ENCODE results near the gene STN1.

STN1 gene

DNA sequence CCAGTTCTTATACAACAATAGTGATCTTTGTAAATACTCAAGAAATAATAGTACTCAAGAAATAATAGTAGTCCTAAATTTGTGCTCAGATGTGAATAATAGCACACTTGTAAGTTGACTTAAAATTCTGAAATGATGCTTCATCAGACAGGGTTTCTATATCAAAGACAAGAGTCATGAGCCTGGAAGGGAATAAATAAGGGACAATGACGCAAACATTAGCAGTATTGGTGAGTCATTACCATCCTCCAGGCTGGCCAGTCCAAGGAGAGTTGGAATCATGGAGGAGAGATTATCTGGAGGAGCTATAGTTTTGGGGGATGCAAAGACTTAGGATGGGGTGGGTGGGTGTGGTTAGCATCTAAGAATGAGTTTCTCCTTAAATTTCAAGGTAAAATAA, 56.5 kb downstream of the STN1 start:
- DNase-seq = no peak
- Histone ChIP-seq H3K4me1 (peaks cover 5% of the 10 kb centered on the region; the same call in 1 of the 2 replicates), H3K36me3 (no peaks in the 10 kb centered on the region), H3K4me3 (ENCODE audit: low read depth, low read length) (no peak overlapping the region), H3K9me3 (no peaks in the 10 kb centered on the region), H3K27me3 (no peaks in the 10 kb centered on the region)
- TF ChIP-seq, protein P1, sequence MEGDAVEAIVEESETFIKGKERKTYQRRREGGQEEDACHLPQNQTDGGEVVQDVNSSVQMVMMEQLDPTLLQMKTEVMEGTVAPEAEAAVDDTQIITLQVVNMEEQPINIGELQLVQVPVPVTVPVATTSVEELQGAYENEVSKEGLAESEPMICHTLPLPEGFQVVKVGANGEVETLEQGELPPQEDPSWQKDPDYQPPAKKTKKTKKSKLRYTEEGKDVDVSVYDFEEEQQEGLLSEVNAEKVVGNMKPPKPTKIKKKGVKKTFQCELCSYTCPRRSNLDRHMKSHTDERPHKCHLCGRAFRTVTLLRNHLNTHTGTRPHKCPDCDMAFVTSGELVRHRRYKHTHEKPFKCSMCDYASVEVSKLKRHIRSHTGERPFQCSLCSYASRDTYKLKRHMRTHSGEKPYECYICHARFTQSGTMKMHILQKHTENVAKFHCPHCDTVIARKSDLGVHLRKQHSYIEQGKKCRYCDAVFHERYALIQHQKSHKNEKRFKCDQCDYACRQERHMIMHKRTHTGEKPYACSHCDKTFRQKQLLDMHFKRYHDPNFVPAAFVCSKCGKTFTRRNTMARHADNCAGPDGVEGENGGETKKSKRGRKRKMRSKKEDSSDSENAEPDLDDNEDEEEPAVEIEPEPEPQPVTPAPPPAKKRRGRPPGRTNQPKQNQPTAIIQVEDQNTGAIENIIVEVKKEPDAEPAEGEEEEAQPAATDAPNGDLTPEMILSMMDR (IDR thresholded peaks at IDR 0.05; ENCODE audit: low read depth, low read length) = no peak

DNA sequence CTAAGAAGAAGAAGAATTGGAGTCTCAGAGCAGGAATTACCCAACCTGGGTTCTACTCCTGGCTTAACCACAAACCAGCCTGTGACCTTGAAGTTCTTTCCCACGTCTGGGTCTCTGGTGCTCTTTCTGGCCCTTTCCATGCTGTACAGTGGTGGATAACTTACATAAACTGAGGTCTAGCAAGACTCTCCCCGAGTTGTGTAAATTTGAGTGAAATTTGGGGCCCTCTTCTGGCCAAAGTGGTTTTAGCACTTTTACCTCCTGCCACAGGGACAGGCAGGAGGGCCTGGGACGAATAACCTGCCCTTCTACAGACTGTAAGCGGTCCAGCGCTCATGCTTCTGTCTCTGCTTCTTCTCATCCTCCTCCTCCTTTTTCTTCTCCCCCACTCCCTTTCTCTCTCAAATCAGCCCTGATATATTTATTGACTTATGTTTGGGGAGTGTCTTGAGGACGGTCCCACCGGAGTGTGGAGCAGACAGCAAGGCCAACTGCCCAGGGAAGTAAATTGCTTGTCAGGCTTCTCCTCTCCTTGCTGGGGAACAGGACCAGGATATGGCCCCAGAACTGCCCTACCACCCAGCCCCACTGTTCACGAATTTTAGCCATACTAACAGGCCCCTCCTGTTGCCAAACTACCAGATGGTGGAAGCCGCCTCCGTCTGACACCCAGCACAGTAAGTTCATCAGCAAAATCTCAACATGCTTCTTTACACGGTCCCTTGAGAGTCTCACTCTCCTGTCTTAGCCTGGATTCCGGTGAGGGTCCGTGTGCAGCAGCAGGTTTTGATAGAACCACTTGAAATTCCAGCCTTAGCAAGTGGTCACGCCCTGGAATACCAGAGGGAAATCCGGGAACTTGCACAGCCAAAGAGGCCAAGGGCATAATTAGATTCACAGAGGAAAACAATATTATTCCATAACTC, 58.6 kb downstream of the STN1 start:
- Histone ChIP-seq H3K36me3 (no peaks in the 10 kb centered on the region), H3K27me3 (no peaks in the 10 kb centered on the region), H3K4me1 (peaks cover 5% of the 10 kb centered on the region; the same call in 1 of the 2 replicates), H3K9me3 (no peaks in the 10 kb centered on the region), H3K4me3 (ENCODE audit: low read depth, low read length) (no peak overlapping the region)
- peak; percentile 60 for DNase-seq
- TF ChIP-seq, protein P1 (IDR thresholded peaks at IDR 0.05; ENCODE audit: low read depth, low read length) = peak; percentile 73

DNA sequence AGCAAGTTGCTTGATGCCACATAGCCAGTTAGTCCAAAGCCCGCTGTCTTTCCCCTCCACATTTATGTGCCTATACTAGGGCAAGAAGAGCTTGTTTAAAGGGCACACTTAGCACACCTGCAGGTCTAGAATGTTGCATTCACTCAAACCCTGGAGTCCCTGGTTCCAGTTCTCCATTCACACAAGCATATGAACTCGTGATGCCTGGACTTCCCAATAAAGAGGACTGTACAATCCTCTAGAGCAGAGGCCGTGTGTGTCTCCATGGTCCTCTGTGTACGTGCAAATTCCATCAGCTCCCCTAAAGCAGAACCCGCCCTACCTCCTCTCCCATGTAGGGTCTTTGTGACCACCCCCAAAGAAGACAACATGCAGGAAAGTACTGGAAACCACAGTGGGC, 59.6 kb downstream of the STN1 start:
- Histone ChIP-seq H3K9me3 (no peaks in the 10 kb centered on the region), H3K36me3 (no peaks in the 10 kb centered on the region), H3K4me3 (ENCODE audit: low read depth, low read length) (no peak overlapping the region), H3K4me1 (peaks cover 5% of the 10 kb centered on the region), H3K27me3 (no peaks in the 10 kb centered on the region)
- DNase-seq = no peak
- TF ChIP-seq, protein P1 (IDR thresholded peaks at IDR 0.05; ENCODE audit: low read depth, low read length) = no peak

DNA sequence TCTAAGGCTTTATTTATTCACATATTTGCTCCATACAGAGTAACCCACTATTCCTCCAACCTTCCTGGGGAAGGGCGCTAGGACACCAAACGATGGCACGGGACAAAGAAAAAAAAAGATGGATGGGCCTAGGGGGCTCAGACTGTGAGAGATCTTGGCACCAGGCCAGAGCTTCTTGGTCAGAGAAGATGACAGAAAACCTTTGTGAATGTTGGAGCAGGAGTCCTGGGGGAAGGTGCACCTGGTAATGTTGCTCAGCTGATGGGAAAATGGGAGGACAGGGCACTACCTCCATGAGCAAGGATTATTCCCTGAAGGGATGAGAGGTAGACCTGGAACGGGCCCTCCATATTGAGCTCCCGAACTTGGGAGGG, 61.2 kb downstream of the STN1 start:
- Histone ChIP-seq H3K27me3 (no peaks in the 10 kb centered on the region), H3K4me1 (peaks cover 5% of the 10 kb centered on the region), H3K9me3 (no peaks in the 10 kb centered on the region), H3K36me3 (no peaks in the 10 kb centered on the region), H3K4me3 (ENCODE audit: low read depth, low read length) (no peak overlapping the region)
- TF ChIP-seq, protein P1 (IDR thresholded peaks at IDR 0.05; ENCODE audit: low read depth, low read length) = no peak
- no peak for DNase-seq

DNA sequence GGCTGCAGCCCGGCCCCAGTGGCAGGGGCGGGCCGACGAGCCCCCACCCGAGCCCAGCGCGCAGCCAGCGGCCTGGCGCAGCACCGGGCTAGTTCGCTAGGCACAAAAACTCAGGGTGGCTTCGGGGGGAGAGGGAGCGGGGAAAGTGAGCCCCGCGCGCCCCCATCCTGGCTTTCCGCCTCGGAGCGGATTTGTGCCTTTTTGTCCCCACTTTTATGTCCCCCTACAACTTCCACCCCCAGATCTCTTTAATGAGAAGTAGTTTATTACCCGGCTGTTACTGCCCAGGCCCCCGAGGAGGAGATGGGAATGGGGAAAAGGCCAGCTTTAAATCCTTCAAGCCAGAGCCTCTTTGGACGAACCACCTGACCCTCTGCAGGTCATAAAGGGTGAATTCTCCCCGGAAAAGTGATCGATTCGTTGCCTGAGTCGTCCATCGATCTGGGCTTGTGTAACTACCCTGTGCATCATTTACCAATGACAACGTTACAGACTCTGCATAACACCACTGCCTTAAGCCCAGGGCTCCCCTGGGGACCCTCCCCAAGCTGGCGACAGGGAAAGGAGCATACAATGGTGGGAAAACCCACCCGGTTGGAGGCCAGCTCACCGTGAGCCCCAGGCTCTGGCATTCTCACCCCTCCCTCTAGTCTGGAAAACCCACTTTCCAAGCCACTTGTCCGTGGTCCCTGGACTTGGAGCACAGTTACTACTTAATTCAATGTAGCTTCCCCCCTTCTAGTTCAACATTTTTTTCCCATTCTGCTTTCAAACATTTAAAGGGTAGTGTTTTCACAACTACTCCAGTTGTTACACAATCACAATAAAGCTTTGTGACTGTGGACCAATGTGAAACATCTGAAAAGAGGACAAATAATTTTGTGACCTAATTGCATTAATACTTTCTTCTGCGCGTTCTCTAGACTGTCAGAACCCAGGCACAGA, 61.9 kb downstream of the STN1 start:
- Histone ChIP-seq H3K4me3 (ENCODE audit: low read depth, low read length) (peak overlapping the region; percentile 51), H3K36me3 (no peaks in the 10 kb centered on the region), H3K27me3 (no peaks in the 10 kb centered on the region), H3K9me3 (no peaks in the 10 kb centered on the region), H3K4me1 (peaks cover 5% of the 10 kb centered on the region)
- TF ChIP-seq, protein P1 (IDR thresholded peaks at IDR 0.05; ENCODE audit: low read depth, low read length) = no peak
- no peak for DNase-seq

Data from BE2C (cell line).